ENCODE measurements around the gene ANKLE2. TPM values are rescaled to one million over a fixed set of nuclear protein-coding genes. Genes with fewer than 3 reads are reported as not detected.

ANKLE2 gene
- total RNA-seq, 1 donor from 2014 or later: 54.2 TPM

GRCh38 chr12:132784580-132784979 is 22.9 kb upstream of the ANKLE2 start:
- TF ChIP-seq CTCF (IDR thresholded peaks at IDR 0.05): no peak
- Histone ChIP-seq H3K4me1 (no peaks in the 10 kb centered on the region), H3K27ac (no peak overlapping the region), H3K4me3 (no peak overlapping the region), H3K27me3 (no peaks in the 10 kb centered on the region), H3K36me3 (peaks cover 87 to 97% of the 10 kb centered on the region in 2 donors), H3K9me3 (no peaks in the 10 kb centered on the region)
- DNase-seq (ENCODE audit: low spot score in 2 of 2): no peak
- intact Hi-C loops (cut with DNase I): no loop called here

GRCh38 chr12:132783917-132784531 is 22.4 kb upstream of the ANKLE2 start:
- H3K27me3 ChIP-seq: no peaks in the 10 kb centered on the region
- DNase-seq (ENCODE audit: low spot score in 2 of 2): no peak
- H3K27ac ChIP-seq: no peak overlapping the region
- H3K36me3 ChIP-seq: peaks cover 87 to 96% of the 10 kb centered on the region in 2 donors
- no peaks in the 10 kb centered on the region for H3K9me3 ChIP-seq
- H3K4me1 ChIP-seq: no peaks in the 10 kb centered on the region
- H3K4me3 ChIP-seq: no peak overlapping the region
- intact Hi-C loops (cut with DNase I): no loop called here
- TF ChIP-seq CTCF (IDR thresholded peaks at IDR 0.05): no peak

- no peak for TF ChIP-seq CTCF (IDR thresholded peaks at IDR 0.05)
- Histone ChIP-seq H3K9me3 (no peaks in the 10 kb centered on the region), H3K27me3 (no peaks in the 10 kb centered on the region), H3K4me1 (no peaks in the 10 kb centered on the region), H3K36me3 (peaks cover 89 to 97% of the 10 kb centered on the region in 2 donors), H3K27ac (no peak overlapping the region), H3K4me3 (no peak overlapping the region)
- intact Hi-C loops (cut with DNase I): no loop called here
- no peak for DNase-seq (ENCODE audit: low spot score in 2 of 2)
These were observed 20.3 kb upstream of the ANKLE2 start for GRCh38 chr12:132781938-132782337.

GRCh38 chr12:132779781-132780353 is 18.2 kb upstream of the ANKLE2 start:
- DNase-seq (ENCODE audit: low spot score in 2 of 2): no peak
- Histone ChIP-seq H3K36me3 (peaks cover 89 to 96% of the 10 kb centered on the region in 2 donors), H3K9me3 (no peaks in the 10 kb centered on the region), H3K4me3 (no peak overlapping the region), H3K27me3 (no peaks in the 10 kb centered on the region), H3K27ac (no peak overlapping the region), H3K4me1 (no peaks in the 10 kb centered on the region)
- TF ChIP-seq CTCF (IDR thresholded peaks at IDR 0.05): no peak
- intact Hi-C loops (cut with DNase I): no loop called here

DNA sequence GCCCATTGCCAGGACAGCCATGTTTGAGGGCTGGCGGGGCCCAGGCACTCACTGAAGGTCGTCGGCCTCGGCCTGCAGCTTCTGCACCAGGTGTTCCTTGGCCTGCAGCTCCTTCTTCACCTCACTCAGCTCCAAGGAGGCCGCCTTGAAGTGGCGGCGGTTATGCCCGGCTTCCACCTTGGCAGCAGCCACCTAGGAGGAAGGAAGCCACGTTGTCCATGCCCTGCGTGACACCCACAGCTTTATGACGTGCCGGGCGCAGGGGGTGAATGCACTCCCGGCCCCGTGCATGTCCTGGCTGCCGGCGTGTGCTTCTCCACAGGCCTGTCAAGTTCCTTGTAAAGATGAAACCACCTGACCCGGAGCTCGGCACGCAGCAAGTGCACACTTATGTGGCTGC is 16.0 kb upstream of the ANKLE2 start:
- H3K4me1 ChIP-seq: no peaks in the 10 kb centered on the region
- no peaks in the 10 kb centered on the region for H3K27me3 ChIP-seq
- no peaks in the 10 kb centered on the region for H3K9me3 ChIP-seq
- TF ChIP-seq CTCF (IDR thresholded peaks at IDR 0.05): no peak
- intact Hi-C loops (cut with DNase I): no loop called here
- H3K36me3 ChIP-seq: peaks cover 94 to 95% of the 10 kb centered on the region in 2 donors
- no peak overlapping the region for H3K27ac ChIP-seq
- DNase-seq (ENCODE audit: low spot score in 2 of 2): no peak
- H3K4me3 ChIP-seq: no peak overlapping the region

All from ascending aorta (tissue), 2 donors.